Activated T-cell treated with anti-CD3 and anti-CD28 coated beads, Interleukin-2, amount 50 U/mL, for 1 hour (primary cell): ENCODE results near the gene CPT1C.

Source experiments
- DNase-seq: peaks from one replicate; pipeline ENCODE4 v3.0.0-alpha.2; 2020

The CPT1C gene

DNA sequence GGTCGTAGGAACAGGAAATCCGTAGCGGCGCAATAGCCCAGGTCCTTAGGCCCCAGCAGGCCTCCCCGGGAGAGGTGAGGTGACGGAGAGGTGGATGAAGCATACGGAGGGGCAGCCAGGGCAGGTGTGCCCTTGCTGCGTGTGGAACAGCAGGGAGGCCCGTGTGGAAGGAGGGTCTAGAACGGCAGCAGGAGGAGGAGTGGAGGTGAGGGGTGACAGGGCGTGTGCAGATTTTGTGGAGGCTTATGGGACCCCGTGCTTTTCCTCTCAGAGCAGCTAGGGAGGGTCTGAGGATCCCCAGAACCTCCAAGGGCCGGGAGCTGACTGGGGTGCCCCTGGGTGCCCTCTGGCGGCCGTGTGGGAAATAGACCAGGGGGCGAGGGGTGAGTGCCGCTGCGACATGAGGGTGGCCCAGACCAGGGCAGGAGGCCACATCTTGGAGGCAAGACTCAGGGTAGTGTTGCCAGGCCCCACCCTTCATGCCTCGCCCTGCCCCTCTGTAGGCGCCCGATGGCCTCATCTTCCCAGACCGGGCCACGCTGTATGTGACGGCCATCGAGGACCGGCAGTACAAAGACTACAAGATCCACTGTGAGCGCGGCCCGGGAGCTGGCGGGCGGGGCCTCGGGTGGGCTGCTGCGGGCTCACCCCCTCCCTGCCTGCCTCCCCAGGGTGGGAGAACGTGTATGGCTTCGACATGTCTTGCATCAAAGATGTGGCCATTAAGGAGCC lies 6.5 kb upstream of the CPT1C start:
- no peak for DNase-seq

DNA sequence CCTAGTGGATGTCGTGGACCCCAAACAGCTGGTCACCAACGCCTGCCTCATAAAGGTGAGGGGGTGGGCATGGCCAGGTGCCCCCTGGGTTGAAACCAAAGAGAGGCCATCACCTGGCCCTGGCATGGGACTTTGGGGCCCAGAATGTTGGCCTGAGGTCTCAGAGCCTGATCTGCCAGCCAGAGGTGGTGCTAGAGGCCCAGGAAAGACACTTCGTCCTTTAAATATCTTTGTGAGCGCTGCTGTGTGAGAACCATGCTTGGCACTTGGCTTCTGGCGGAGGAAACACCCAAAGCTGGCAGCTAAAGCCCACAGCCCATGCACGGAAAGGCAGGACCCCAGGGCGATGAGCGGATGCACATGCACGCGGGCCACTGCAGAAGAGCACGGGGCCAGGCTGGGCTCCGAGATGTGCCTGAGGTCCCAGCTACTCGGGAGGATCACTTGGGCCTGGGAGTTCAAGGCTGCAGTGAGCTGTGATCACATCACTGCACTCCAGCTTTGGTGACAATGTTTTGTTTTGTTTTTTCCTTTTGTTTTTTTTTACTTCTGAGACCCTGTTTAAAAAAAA lies 5.8 kb upstream of the CPT1C start:
- no peak for DNase-seq

DNA sequence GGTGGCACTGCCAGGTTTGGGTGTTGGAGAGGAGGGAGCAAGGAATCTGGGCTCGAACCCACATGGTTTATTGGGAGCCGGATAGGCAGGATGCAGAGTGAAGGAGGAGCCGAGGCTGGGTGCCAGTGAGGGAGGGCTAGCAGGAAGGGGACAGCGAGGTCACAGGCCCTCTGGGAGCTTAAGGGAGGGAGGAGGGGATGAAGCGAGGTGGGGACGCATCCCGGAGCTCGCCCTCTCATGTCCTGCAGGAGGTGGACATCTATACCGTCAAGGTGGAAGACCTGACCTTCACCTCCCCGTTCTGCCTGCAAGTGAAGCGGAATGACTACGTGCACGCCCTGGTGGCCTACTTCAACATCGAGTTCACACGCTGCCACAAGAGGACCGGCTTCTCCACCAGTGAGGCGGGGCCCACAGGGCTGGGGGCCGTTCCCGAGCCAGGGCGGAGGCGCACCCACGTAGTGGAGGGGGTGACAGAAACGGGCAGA lies 5.0 kb upstream of the CPT1C start:
- no peak for DNase-seq

DNA sequence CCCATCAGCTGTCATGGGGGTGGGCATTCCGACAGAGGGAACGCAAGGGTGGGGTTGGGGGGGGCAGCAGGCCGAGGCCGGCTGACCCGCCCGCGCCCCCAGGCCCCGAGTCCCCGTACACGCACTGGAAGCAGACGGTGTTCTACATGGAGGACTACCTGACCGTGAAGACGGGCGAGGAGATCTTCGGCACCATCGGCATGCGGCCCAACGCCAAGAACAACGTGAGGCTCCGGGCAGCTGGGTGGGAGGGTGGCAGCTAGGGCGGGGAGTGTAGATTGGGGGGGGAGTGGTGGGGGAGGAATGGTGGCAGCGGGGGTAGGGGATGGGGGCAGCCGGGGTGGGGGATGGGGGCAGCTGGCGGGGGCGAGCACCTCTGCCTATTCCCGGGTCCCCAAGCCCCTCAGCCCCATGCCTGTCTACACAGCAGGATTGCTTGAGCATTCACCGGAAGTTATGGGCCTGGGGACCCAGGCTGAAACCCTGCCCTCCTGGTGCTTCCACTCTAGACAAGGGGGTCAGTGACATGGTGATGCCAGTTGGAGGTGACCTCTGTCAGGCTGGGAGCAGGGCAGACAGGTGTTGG lies 4.3 kb upstream of the CPT1C start:
- no peak for DNase-seq

DNA sequence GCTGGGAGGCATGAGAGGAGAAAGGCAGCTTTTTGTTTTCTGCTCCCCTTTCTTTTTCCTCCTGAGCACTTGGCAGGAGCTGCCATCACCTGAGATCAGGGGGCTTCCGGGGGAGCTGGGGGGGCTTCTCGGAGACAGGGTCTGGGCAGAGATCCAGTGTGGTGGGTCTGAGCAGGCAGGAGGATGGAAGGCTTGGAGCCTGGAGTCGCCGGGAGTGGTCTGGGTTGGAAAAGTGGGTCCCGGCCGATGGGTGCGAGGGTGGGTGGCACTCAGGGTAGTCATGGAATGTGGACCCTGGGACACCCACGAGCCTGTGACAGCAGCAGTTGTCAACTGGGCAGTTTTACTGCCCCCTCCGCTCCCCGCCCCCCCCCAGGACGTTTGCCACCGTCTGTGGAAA lies 3.8 kb upstream of the CPT1C start:
- DNase-seq: no peak

DNA sequence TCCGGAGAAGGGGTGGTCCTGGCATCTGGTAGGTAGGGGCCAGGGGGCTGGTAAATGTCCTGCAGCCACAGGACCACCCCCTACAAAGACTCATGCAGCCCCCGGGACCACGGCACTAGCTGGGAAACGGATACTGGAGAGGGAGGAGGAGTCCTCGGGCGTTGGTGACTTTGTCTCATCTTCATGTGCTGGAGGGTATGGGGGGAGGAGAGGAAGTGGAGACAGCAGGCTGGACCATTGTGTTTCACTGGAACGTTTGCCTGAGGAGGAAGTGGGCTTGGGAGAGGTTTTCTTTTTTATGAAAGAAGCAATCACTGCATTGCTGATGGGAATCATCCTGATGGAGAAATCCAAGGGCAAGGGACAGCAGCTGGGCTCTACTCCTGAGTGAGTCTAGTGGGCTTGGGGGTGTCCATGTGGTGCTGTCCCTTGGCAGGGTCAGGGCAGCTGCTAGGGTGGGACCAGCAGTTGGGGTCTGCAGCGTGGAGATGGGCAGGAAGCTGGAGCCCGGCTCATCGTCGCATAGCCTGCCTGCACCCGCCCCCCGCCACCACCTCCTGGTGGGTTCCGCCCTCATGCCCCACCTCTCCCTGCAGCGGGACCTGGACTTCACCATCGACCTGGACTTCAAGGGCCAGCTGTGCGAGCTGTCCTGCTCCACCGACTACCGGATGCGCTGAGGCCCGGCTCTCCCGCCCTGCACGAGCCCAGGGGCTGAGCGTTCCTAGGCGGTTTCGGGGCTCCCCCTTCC lies 3.2 kb upstream of the CPT1C start:
- no peak for DNase-seq

DNA sequence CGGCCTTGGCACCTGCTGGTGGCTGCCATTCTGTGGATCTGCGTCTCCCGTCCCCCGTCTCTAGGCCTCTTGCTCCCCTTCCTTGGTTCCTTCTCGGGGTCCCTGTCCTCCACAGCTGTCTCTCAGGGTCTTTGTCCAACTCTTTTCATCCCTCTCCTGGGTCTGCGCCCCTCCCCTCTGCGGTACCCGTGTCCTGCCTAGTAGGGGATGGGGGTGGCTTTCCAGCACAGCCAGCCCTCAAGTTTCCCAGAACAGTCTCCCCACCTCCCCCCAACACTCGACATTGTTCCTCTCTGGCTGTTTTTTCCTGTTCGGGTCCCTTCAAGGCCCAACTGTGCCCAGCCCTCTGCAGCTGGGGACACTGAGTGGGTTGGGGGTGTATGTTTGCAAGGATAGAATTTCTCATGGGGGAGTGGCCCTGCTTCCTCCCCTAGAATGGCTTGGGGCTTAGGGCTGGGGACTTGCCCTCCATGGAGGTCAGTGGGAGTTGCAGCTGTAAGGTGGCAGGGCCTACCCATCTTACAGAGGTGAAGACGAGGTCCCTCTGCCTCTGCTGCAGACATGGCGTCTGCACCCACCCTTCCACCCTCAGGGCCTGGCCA lies 2.3 kb upstream of the CPT1C start:
- DNase-seq: no peak

DNA sequence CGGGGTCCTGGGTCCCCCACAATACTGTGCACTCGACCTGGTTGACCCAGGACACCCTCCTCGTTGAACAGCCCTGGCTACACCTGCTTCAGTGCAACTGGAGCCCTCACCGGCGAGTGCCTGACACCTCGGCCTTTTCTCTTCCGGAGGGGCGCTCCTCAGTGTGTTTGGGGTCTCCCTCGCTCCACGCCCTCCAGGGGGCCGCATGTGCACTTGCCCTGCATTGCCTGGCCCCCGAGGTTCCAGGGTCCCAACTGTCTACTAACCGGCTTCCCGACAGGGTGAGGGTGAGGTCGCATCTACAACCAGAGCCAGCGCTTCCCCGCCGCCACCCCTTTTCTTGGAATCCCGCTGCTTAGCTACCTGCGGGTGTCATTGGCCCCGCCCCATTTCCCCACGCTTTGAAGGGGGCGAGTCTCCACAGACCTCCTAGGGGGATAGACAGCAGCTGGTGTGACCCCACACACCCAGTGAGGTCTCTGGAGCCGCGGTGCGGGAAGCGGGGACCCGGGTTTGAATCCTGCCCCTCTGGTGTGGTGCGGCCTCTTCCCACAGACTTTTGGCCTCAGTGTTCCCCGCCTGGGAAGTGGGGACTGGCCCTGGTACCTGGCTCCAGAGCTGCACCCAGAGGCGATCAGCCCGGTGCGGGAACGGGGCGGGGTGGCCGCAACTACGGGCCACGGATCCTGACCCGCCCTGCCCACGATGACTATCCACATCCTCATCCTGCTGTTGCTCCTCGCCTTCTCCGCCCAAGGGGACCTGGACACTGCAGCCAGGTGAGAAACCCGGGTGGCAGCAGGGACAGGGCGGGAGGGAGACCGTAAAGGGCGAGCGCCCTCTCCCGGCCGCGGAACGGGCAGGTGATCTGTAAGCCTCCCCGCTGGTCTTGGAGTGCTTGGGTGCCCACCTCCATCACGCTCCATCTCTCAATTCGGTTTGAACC lies 1.5 kb upstream of the CPT1C start, which contains the start of gene ADM5:
TSS of gene ADM5 (plus strand) at position 462 of the 946 bp plus-strand sequence. CDS start at position 706, 244 bp downstream.
- peak; percentile 58 for DNase-seq

DNA sequence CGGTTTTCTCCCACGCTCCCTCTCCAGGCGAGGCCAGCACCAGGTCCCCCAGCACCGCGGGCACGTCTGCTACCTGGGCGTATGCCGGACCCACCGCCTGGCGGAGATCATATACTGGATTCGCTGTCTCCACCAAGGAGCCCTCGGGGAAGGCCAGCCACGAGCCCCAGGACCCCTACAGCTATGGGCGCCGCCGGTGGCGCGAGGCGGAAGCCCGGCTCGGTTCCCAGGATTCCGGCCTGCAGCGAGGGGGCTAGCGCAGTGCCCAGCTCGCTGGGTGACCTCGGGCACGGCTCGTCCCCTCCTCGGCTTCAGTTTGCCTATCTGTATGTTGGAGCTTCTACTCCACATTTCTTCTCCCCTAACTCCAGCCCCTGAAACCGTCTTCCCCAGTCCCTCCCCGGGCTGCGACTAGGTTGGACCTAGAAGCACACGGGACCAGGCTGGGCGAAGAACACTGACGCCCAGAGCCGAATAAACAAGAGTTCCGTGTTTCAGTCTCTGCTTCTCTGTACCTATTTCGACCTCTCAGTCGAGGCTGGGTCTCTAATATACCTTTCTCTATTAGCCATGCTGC lies 749 bp upstream of the CPT1C start:
- no peak for DNase-seq

DNA sequence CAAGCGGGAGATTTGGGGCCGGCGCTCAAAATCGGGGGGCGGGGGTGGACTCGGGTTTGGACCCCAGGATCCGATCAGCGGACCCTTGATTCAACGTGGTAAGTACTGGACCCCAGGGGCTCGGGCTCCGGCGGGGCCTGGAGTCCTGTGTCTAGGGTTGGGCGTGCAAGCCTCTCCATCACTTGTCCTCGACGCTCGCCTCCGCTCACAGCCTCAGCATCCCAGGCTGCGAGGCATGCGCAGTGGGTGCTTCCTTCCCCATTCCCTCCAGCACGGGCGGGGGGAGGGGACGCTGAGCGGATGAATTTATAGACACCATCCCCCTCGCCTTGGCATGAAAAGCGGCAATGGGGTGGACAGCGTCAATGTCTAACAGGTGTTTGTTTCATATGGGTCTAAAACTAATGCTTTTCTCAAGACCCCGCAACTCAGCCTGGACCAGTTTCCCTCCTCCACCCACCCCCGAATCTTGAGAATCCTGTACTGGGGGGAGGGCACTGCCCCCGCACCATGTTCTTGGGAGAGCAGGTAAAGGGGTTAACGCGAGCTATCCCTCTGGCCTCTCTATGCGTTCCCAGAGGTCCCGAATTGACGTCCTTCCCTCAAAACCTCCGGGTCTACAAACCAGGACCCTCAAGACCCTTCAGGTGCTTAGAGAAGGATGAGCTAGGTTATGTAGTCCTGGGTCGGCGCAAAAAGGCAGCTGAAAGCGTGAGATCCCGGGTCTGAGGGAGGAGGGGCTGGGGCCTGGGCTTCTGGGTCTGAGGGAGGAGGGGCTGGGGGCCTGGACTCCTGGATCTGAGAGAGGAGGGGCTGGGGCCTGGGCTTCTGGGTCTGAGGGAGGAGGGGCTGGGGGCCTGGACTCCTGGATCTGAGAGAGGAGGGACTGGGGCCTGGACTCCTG lies 579 bp downstream of the CPT1C start:
- no peak for DNase-seq

DNA sequence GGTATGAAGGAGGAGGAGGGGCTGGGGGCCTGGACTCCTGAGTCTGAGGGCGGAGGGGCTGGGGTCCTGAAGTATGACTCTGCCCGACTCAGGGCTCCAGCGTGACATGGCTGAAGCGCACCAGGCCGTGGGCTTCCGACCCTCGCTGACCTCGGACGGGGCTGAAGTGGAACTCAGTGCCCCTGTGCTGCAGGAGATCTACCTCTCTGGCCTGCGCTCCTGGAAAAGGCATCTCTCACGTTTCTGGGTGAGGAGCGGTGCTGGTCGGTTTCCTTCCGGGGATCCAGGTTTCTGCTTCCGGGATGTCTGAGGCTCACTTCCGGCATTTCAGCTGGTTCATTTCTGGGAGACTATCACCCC lies 1.2 kb downstream of the CPT1C start:
- no peak for DNase-seq

DNA sequence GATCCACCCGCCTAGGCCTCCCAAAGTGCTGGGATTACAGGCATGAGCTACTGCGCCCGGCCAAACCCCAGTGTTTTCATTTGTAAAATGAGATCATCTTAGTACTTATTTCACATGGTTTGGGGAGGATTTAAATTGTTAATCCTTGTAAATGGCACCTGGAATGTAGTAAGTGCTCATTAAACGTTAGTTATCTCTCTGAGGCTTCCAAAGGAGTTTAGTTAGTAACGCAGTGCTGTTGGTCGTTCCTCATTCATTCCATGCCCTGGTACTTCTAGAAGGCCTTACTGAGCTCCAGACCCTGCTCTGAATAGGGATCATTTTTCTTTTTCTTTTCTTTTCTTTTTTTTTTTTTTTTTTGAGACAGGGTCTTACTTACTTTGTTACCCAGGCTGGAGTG lies 5.2 kb downstream of the CPT1C start:
- no peak for DNase-seq

DNA sequence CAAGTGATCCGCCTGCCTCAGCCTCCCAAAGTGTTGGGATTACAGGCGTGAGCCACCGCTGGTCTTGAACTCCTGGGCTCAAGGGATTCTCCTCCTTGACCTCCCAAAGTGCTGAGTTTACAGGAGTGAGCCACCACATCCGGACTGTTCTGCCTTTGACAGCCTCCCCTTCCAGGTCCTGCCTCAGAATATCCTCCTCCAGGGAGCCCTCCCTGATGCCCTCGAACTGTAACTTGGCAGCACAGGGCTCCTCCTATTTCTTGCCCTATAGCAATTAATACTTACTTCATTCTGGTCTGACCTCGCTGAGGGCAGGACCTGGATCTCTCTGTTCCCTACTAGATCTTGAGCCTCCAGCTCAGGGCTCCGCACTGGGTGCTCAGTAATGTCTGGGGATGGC lies 5.9 kb downstream of the CPT1C start:
- no peak for DNase-seq

DNA sequence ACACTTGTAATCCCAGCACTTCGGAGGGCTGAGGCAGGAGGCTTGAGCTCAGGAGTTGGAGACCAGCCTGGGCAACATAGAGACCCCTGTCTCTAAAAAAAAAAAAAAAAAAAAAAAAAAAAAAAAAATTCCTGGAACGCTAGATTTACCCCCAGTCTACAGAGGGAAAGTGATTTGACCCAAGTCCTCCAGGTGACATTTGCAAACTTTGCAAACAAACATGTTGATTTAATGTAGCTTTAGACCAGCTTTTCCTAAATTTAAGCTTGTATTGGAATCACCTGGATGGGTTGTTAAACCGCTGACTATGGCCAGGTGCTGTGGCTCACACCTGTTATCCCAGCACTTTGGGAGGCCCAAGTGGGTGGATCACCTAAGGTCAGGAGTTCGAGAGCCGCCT lies 8.4 kb downstream of the CPT1C start:
- no peak for DNase-seq

DNA sequence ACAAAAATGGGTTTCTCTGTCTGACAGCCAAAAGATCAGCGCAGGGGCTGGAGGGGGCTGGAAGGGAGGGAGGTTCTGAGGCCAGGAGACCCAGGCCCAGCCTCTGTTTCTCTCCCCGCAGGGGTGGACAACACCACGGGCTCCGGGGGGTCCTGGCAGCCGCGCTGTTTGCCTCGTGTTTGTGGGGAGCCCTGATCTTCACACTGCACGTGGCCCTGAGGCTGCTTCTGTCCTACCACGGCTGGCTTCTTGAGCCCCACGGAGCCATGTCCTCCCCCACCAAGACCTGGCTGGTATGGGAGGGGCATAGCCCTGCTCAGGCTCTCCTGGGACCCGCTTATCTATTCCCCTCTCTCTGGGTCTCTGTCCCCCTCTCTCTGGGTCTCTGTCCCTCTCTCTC lies 9.6 kb downstream of the CPT1C start:
- no peak for DNase-seq

DNA sequence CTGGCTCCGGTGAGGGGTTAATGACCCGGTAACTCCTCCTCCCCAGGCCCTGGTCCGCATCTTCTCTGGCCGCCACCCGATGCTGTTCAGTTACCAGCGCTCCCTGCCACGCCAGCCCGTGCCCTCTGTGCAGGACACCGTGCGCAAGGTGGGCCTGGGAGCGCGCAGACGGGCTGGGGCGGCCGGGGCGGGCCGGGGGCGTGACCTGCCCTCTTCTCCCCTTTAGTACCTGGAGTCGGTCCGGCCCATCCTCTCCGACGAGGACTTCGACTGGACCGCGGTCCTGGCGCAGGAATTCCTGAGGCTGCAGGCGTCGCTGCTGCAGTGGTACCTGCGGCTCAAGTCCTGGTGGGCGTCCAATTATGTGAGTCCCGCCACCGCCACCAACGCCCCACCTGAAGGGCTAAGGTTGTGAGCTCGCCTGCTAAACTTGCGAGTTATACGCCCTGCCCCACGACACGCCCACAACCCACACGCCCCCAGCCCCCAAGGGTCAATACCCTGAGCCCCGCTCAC lies 10.4 kb downstream of the CPT1C start:
- no peak for DNase-seq

DNA sequence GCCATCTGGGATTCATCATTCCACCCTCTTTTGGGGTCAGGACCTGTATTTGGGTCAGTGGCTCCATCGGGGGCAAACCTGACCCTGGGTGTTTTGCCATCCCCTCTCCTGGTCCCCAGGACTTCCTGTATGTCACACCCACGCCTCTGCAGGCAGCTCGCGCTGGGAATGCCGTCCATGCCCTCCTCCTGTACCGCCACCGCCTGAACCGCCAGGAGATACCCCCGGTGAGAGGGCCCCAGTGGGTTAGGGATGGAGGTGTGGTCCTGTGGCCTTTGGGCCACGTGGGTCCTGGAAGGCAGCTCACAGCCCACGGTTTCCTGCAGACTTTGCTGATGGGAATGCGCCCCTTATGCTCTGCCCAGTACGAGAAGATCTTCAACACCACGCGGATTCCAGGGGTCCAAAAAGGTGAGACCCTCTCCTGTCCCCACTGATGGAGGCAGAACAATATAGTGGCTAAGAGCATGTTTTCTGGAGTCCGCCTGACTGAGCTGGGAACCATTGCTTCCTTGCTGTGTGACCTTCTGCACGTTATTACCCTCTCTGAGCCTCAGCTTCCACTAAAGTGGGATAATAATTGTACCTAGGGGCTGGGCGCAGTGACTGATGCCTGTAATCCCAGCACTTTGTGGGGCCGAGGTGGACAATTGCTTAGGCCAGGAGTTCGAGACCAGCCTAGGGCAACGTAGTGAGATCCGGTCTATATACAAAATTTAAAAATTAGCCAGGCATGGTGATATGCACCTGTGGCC lies 14.1 kb downstream of the CPT1C start:
- no peak for DNase-seq

DNA sequence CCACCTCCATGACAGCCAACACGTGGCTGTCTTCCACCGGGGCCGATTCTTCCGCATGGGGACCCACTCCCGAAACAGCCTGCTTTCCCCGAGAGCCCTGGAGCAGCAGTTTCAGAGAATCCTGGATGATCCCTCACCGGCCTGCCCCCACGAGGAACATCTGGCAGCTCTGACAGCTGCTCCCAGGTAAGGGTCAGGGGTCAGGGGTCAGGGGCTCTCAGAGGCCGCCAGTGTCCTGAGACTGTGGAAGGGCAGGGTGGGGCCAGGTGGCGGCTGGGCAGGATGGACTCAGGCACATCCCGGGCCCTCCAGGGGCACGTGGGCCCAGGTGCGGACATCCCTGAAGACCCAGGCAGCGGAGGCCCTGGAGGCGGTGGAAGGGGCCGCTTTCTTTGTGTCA lies 15.0 kb downstream of the CPT1C start:
- DNase-seq: no peak

DNA sequence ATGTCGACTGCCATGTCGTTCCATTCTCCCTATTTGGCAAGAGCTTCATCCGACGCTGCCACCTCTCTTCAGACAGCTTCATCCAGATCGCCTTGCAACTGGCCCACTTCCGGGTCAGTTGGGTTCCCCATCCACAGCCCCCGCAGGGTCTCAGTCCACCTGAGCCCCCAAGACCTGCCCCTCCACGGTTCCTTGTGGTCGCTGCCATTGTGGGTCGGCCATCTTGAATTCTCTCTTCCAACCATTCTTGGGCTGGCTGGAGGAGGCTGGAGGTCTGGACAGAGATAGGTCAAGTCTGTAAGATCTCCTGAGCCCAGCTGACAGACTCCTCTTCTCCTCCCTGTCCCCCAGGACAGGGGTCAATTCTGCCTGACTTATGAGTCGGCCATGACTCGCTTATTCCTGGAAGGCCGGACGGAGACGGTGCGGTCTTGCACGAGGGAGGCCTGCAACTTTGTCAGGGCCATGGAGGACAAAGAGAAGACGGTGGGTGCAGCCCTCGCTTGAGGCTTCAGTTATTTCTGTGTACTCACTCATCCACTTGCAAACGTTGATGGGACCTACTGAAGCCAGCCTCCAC lies 19.5 kb downstream of the CPT1C start:
- DNase-seq: no peak
